GM12891 (cell line): ENCODE results near the gene NLN.
"Not testable (repeated sequence)": the region's sequence is repeated elsewhere in the genome, so short reads cannot be mapped to it uniquely, and the experiment has no call there.

ENCODE experiments used
- POLR2A ChIP-seq: IDR thresholded peaks from 2 replicates; pipeline ENCODE4 v1.6.1; 2011; ENCODE audit warnings: low read depth, low read length, control low read depth
- SPI1 ChIP-seq: IDR thresholded peaks from 2 replicates; pipeline ENCODE4 v1.6.1; 2011; ENCODE audit warnings: low read depth, low read length, control low read depth

DNA sequence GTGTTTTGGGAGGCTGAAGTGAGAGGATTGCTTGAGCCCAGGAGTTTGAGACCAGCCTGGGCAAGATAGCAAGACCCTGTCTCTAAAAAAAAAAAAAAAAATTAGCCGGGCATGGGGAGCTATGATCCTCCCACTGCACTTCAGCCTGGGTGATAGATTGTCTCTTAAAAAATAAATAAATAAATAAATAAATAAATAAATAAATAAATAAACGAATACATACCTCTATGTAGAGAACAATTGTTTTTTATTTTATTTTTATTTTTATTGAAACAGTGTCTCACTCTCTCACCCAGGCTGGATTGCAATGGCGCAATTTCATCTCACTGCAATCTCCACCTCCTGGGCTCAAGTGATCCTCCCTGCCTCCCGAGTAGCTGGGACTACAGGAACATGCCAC, 122.8 kb downstream of the NLN start:
- not testable (repeated sequence) for TF ChIP-seq POLR2A, SPI1
